Kidney (tissue), 14 donors: Measurements from ENCODE around the gene SPTBN4. TPM values are rescaled to one million over a fixed set of nuclear protein-coding genes. Genes with fewer than 3 reads are reported as not detected.

Experiments used
- DNase-seq, 5 donors: peaks; one replicate each; pipeline ENCODE4 v3.0.0-alpha.2; 2013 to 2020
- FAIRE-seq: peaks from 2 replicates; lab custom pipeline; 2012; peaks lifted over from hg19 to GRCh38; lab: Jason Lieb, UNC
- H3K27ac ChIP-seq, 2 donors: one replicate each; pipeline ENCODE4 v1.7.0; 2013; ENCODE audit warnings: low read depth in 2 of 2, low read length in 2 of 2, inconsistent platforms in 1 of 2
- H3K27me3 ChIP-seq: one replicate; pipeline ENCODE4 v1.7.1; 2013; ENCODE audit warnings: low read length, inconsistent platforms; ENCODE audit not compliant: control insufficient read depth, insufficient read depth
- H3K36me3 ChIP-seq, 3 donors: one replicate each; pipeline versions ENCODE4 v1.7.0 to v1.7.1; 2013; ENCODE audit warnings: low read length in 3 of 3, control low read depth in 1 of 3, inconsistent platforms in 1 of 3; ENCODE audit not compliant: insufficient read depth in 3 of 3, control insufficient read depth in 2 of 3
- H3K4me1 ChIP-seq, 3 donors: one replicate each; pipeline versions ENCODE4 v1.7.0 to v1.7.1; 2013; ENCODE audit warnings: low read length in 3 of 3, inconsistent platforms in 1 of 3, low read depth in 1 of 3; ENCODE audit not compliant: control insufficient read depth in 2 of 3, insufficient read depth in 2 of 3
- H3K4me3 ChIP-seq, 3 donors: one replicate each; pipeline versions ENCODE4 v1.7.0 to v1.8.1; 2013; ENCODE audit warnings: low read length in 3 of 3, control low read depth in 1 of 3, inconsistent platforms in 1 of 3
- H3K9ac ChIP-seq, 3 donors: one replicate each; pipeline versions ENCODE4 v1.7.0 to v1.7.1; 2013; ENCODE audit warnings: low read length in 3 of 3, control low read depth in 1 of 3, inconsistent platforms in 1 of 3
- H3K9me3 ChIP-seq, 3 donors: one replicate each; pipeline versions ENCODE4 v1.7.0 to v1.7.1; 2013; ENCODE audit warnings: low read length in 3 of 3, control low read depth in 1 of 3, inconsistent platforms in 1 of 3; ENCODE audit not compliant: control insufficient read depth in 2 of 3, insufficient read depth in 1 of 3
- intact Hi-C: fragments of 100-400 bp; cut with DNase I; formaldehyde crosslinking; loops from one replicate; pipeline ENCODE4 v1.11.1; 2022
- polyA plus RNA-seq: library from polyadenylated mRNA; stranded (reverse); fragments of 350-450 nt; fragmentation: Illumina TruSeq; extraction: RNeasy Lipid Tissue Mini Kit (QIAGEN cat#74804); gene quantifications from one replicate; pipeline ENCODE4 v1.2.3, GENCODE V29; 2014; ENCODE audit warnings: low read depth, low replicate concordance; ENCODE audit not compliant: insufficient read depth
- total RNA-seq: library from RNA; stranded (reverse); fragmentation: NEBNext Ultra II Directional; extraction: Animal tissue kit (Norgen Biotek cat#: 25700); gene quantifications from one replicate; pipeline ENCODE4 v1.2.1, GENCODE V29; 2021
- TF ChIP-seq, protein P1 (sequence below): IDR thresholded peaks from 3 replicates; pipeline ENCODE4 v1.5.1; 2012; ENCODE audit warnings: mild to moderate bottlenecking, moderate library complexity, borderline replicate concordance; ENCODE audit not compliant: insufficient read depth; ENCODE audit errors: extremely low read depth
- donor health status: control.
- donor health status: control.
- donor health status: control.
- donor health status: control.
- donor health status: control.
- donor health status: DM: yes; HTN: yes; CAD: no.
- donor health status: Normal renal cell carcinoma (clear cell type).

Gene SPTBN4
- total and polyA plus RNA-seq, 2 donors from 2014 or later, result 0.82 to 4.6 TPM

DNA sequence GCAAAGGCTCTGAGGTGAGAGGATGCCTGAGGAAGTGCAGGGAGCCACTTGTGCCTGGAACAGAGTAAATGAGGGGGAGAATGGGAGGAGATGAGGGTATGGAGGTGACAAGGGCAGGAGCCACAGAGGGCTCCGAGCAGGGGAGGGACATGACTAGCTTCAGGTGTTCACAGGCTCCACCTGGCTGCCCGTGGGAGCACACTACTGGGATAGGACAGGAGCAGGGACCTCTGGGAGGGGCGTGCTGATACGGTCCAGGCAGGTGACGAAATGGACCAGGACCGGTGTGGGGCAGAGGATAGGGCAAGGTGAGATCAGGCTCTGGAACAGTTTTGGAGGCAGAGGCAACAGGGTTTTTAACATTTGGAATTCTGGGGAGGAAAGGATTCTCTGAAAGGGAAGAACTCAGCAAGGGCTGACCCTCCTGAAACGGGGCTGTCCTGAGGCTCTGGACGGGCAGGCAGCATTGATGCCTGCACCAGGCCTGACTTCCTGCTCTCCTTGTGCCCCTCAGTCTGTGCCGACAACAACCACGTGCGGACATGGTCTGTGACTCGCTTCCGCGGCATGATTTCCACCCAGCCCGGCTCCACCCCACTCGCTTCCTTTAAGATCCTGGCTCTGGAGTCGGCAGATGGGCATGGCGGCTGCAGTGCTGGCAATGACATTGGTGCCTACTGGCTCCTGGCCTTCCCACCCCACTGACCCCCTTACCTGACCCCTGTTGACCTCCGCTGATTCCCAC is 121.5 kb downstream of the SPTBN4 start:
- H3K27me3 ChIP-seq, result no peaks in the 10 kb centered on the region
- FAIRE-seq, result no peak

DNA sequence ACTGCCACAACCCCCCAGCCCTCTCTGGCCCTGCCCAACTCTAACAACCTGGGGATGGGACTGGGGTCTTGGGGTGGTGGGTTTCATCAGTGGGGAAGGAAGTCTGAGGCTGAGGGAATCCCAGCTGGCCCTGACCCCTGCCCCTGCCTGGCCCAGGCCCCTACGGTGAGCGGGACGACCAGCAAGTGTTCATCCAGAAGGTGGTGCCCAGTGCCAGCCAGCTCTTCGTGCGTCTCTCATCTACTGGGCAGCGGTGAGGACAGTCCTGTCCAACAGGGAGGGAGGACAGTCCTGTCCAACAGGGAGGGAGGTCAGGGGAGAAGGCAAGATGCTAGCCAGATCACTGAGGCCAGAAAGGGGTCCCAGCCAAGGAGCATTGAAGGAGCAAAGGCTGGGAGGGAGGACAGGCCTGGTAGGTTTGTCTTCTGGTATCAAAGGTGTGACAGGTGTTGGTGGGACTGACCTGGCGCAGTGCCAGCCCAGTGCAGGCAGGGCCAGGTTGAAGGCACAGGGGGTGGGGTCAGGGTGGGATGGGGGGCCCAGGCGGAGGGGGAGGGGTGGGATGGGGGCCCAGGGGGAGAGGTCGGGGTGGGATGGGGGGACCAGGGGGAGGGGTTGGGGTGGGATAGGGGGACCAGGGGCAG is 122.2 kb downstream of the SPTBN4 start:
- TF ChIP-seq, protein P1, sequence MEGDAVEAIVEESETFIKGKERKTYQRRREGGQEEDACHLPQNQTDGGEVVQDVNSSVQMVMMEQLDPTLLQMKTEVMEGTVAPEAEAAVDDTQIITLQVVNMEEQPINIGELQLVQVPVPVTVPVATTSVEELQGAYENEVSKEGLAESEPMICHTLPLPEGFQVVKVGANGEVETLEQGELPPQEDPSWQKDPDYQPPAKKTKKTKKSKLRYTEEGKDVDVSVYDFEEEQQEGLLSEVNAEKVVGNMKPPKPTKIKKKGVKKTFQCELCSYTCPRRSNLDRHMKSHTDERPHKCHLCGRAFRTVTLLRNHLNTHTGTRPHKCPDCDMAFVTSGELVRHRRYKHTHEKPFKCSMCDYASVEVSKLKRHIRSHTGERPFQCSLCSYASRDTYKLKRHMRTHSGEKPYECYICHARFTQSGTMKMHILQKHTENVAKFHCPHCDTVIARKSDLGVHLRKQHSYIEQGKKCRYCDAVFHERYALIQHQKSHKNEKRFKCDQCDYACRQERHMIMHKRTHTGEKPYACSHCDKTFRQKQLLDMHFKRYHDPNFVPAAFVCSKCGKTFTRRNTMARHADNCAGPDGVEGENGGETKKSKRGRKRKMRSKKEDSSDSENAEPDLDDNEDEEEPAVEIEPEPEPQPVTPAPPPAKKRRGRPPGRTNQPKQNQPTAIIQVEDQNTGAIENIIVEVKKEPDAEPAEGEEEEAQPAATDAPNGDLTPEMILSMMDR, result no peak
- Histone ChIP-seq H3K9ac (no peak overlapping the region), H3K9me3 (no peaks in the 10 kb centered on the region), H3K36me3 (peaks cover 0 to 6% (median 0%) of the 10 kb centered on the region in 3 donors), H3K27ac (no peak overlapping the region), H3K4me3 (no peak overlapping the region), H3K4me1 (no peaks in the 10 kb centered on the region), H3K27me3 (no peaks in the 10 kb centered on the region)
- intact Hi-C loops, result no loop called here
- DNase-seq, result no peak
- no peak for FAIRE-seq

More for the DNA sequence above, 121.5 kb downstream of the SPTBN4 start:
- intact Hi-C loops, result no loop called here
- no peak for DNase-seq
- H3K4me1 ChIP-seq, result no peaks in the 10 kb centered on the region
- H3K27ac ChIP-seq, result no peak overlapping the region
- no peaks in the 10 kb centered on the region for H3K9me3 ChIP-seq
- TF ChIP-seq, protein P1, result no peak
- peaks cover 0 to 6% (median 2%) of the 10 kb centered on the region in 3 donors for H3K36me3 ChIP-seq
- H3K9ac ChIP-seq, result no peak overlapping the region
- no peak overlapping the region for H3K4me3 ChIP-seq

DNA sequence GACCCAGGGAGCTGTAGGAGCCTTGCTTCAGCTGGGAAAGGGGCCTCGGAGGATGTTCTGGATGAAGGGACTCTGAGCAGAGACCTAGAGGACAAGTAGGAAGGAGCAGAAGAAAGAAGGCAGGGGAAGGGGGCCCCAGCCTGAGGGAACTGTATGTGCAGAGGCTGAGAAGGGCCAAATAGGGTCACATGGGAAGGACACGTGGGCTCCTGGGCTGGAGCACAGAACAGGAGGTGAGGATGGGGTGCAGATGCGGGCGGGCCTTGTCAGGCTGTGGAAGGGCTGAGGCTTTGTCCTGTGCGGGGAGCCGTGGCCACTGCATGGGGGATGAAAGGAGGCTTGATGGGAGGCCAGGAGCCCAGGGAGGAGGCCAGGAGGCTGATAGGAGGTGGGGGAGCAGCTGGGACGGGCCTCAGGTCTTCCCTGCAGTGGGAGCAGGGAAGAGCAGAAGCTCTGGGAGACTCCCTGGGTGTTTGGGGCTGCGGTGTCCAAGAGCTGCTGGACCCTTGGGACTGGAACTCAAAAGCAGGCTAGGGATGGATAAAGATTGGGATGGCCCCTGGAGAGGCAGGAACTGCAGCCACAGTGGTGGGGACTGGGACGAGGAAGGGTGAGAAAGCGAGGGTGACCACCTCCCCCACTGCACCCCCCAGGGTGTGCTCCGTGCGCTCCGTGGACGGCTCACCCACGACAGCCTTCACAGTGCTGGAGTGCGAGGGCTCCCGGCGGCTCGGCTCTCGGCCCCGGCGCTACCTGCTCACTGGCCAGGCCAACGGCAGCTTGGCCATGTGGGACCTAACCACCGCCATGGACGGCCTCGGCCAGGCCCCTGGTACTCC is 123.0 kb downstream of the SPTBN4 start:
- Histone ChIP-seq H3K4me3 (no peak overlapping the region), H3K4me1 (no peaks in the 10 kb centered on the region), H3K9me3 (no peaks in the 10 kb centered on the region), H3K36me3 (peaks cover 0 to 6% (median 0%) of the 10 kb centered on the region in 3 donors), H3K27me3 (no peaks in the 10 kb centered on the region), H3K9ac (no peak overlapping the region), H3K27ac (no peak overlapping the region)
- FAIRE-seq (no peak), DNase-seq (no peak)
- TF ChIP-seq, protein P1, result no peak
- intact Hi-C loops, result loop anchor here (10.0 kb wide), 1 partner anchor 45 kb away; no protein-coding TSS in a partner anchor
